Endothelial cell of umbilical vein (primary cell): ENCODE measurements around the gene CYBRD1. TPM values are rescaled to one million over a fixed set of nuclear protein-coding genes. Genes with fewer than 3 reads are reported as not detected.

Source experiments
- BruUV-seq: library from RNA; stranded (reverse); fragments of 400-500 nt; replicated peaks from 2 replicates; lab custom pipeline; 2021; lab: Mats Ljungman, UMichigan
- CTCF ChIA-PET: fragments of 300-600, 350-600 bp; sonication (Branson Sonifier 250); formaldehyde crosslinking; loops from one replicate; lab custom pipeline; 2021; ENCODE audit warnings: antibody characterized with exemption, inconsistent platforms; lab: Charles Lee
- POLR2A ChIA-PET: fragments of 300-600, 350-600 bp; sonication (Branson Sonifier 250); formaldehyde crosslinking; loops from one replicate; lab custom pipeline; 2021; ENCODE audit warnings: antibody characterized with exemption, inconsistent platforms; lab: Charles Lee
- DNase-seq: peaks from one replicate; pipeline ENCODE4 v3.0.0-alpha.2; 2011; ENCODE audit warnings: low read depth, low spot score
- FAIRE-seq: peaks from 2 replicates; lab custom pipeline; 2011; peaks lifted over from hg19 to GRCh38; lab: Jason Lieb, UNC
- H2AFZ ChIP-seq: 2 replicates; pipeline ENCODE4 v1.6.0; 2012; ENCODE audit warnings: low read depth, low read length, control low read depth, inconsistent platforms
- H3K27ac ChIP-seq: 2 replicates; pipeline ENCODE4 v1.5.1; 2011; ENCODE audit warnings: low read depth, mild to moderate bottlenecking, control low read depth, low read length, moderate library complexity; ENCODE audit not compliant: insufficient read depth
- H3K27me3 ChIP-seq, 2 experiments: 2 replicates each; pipeline versions ENCODE4 v1.6.0 to v1.6.1; 2011; ENCODE audit warnings: low read length in 2 of 2, mixed read lengths in 1 of 2; ENCODE audit not compliant: control insufficient read depth in 2 of 2, insufficient read depth in 2 of 2
- H3K36me3 ChIP-seq, 2 experiments: 2 replicates in 1 of 2; 3 replicates in 1 of 2; pipeline ENCODE4 v1.5.1; 2011; ENCODE audit warnings: low read length in 2 of 2, mild to moderate bottlenecking in 1 of 2, moderate library complexity in 1 of 2; ENCODE audit not compliant: control insufficient read depth in 2 of 2, insufficient read depth in 2 of 2; ENCODE audit errors: extremely low read depth in 1 of 2
- H3K4me1 ChIP-seq: 3 replicates; pipeline ENCODE4 v1.5.1; 2011; ENCODE audit warnings: mild to moderate bottlenecking, low read length; ENCODE audit not compliant: control insufficient read depth, insufficient read depth; ENCODE audit errors: extremely low read depth
- H3K4me2 ChIP-seq: 2 replicates; pipeline ENCODE4 v1.6.1; 2011; ENCODE audit warnings: low read length, control low read depth, mixed read lengths; ENCODE audit not compliant: insufficient read depth
- H3K4me3 ChIP-seq, 3 experiments: fragments of 200-600 bp in 1 of 3; sonication (generic), shearing (Covaris generic) in 1 of 3; replicated peaks in 1 of 3; 2 replicates each; pipeline ENCODE4 v1.5.1; 2011 to 2016; ENCODE audit warnings: control low read depth in 3 of 3, low read length in 3 of 3, mild to moderate bottlenecking in 2 of 3, inconsistent platforms in 1 of 3, low read depth in 1 of 3, moderate library complexity in 1 of 3; ENCODE audit not compliant: insufficient read depth in 1 of 3
- H3K79me2 ChIP-seq: 2 replicates; pipeline ENCODE4 v1.6.0; 2012; ENCODE audit warnings: low read length, inconsistent platforms; ENCODE audit not compliant: control insufficient read depth, insufficient read depth
- H3K9ac ChIP-seq: replicated peaks from 2 replicates; pipeline ENCODE3; 2011; ENCODE audit warnings: low read length, control low read depth; ENCODE audit not compliant: insufficient read depth; ENCODE audit errors: extremely low read depth
- H3K9me1 ChIP-seq: replicated peaks from 3 replicates; pipeline ENCODE4 v1.6.0; 2011; ENCODE audit warnings: mild to moderate bottlenecking, low read length; ENCODE audit not compliant: control insufficient read depth, insufficient read depth; ENCODE audit errors: extremely low read depth
- H3K9me3 ChIP-seq: replicated peaks from 2 replicates; pipeline ENCODE4 v1.5.1; 2012; ENCODE audit warnings: low read length, inconsistent platforms; ENCODE audit not compliant: control insufficient read depth, insufficient read depth
- H4K20me1 ChIP-seq: replicated peaks from 2 replicates; pipeline ENCODE3; 2011; ENCODE audit warnings: mild to moderate bottlenecking, low read length; ENCODE audit not compliant: control insufficient read depth, insufficient read depth; ENCODE audit errors: extremely low read depth
- EZH2 ChIP-seq: IDR thresholded peaks from 2 replicates; pipeline ENCODE4 v1.6.1; 2012; ENCODE audit warnings: borderline replicate concordance, low read depth, mild to moderate bottlenecking, moderate library complexity, low read length, inconsistent platforms; ENCODE audit not compliant: severe bottlenecking
- FOS ChIP-seq: IDR thresholded peaks from 2 replicates; pipeline ENCODE4 v1.6.1; 2011; ENCODE audit warnings: mild to moderate bottlenecking, low read length, moderate library complexity, borderline replicate concordance; ENCODE audit not compliant: insufficient read depth
- GATA2 ChIP-seq: IDR thresholded peaks from 2 replicates; pipeline ENCODE4 v1.7.0; 2011; ENCODE audit warnings: low read depth, mild to moderate bottlenecking, moderate library complexity, mixed read lengths, low read length; ENCODE audit not compliant: insufficient read length, insufficient read depth
- JUN ChIP-seq: IDR thresholded peaks from 2 replicates; pipeline ENCODE4 v1.6.1; 2011; ENCODE audit warnings: borderline replicate concordance, low read depth; ENCODE audit not compliant: insufficient read length, insufficient read depth
- MAX ChIP-seq: IDR thresholded peaks from 2 replicates; pipeline ENCODE4 v1.6.1; 2011; ENCODE audit not compliant: insufficient read depth, insufficient read length
- MYC ChIP-seq: IDR thresholded peaks from one replicate; pipeline ENCODE4 v1.6.1; 2011; ENCODE audit warnings: mild to moderate bottlenecking, low read depth, low read length
- POLR2A ChIP-seq: IDR thresholded peaks from 2 replicates; pipeline ENCODE4 v1.6.1; 2012; ENCODE audit warnings: low read depth, mild to moderate bottlenecking, control low read depth, low read length
- POLR2AphosphoS5 ChIP-seq: IDR thresholded peaks from 2 replicates; pipeline ENCODE4 v1.6.1; 2012; ENCODE audit warnings: low read depth, mild to moderate bottlenecking, control low read depth, low read length, moderate library complexity; ENCODE audit not compliant: insufficient read depth
- dilution Hi-C: fragments of 300-500 bp; cut with MboI; formaldehyde crosslinking; loops from one replicate; pipeline ENCODE4 v1.15.0; 2019; ENCODE audit warnings: low sequenced_read_pairs; ENCODE audit not compliant: extremely low pct_ligation_motif_present
- intact Hi-C: fragments of 100-400 bp; cut with micrococcal nuclease; formaldehyde crosslinking; loops from one replicate; pipeline ENCODE4 v1.10.0; 2022
- polyA plus RNA-seq, 4 experiments: library from polyadenylated mRNA; depleted of rRNA in 3 of 4; stranded (reverse) in 3 of 4; unstranded in 1 of 4; fragments of >200 nt; gene quantifications; 2 replicates each; pipeline versions ENCODE4 v1.2.1 to v1.2.3, GENCODE V29; 2011 to 2012; ENCODE audit warnings: missing spikeins in 1 of 4
- total RNA-seq: library from RNA; stranded (reverse); gene quantifications from 2 replicates; pipeline ENCODE4 v1.2.3, GENCODE V29; 2021
- TF ChIP-seq, protein P1 (sequence below), 2 donors: IDR thresholded peaks; 1 replicate in 1 of 2; 2 replicates in 1 of 2; pipeline ENCODE4 v1.5.1; 2011; ENCODE audit warnings: low read length in 2 of 2, mild to moderate bottlenecking in 2 of 2, moderate library complexity in 2 of 2, control low read depth in 1 of 2, inconsistent platforms in 1 of 2, low read depth in 1 of 2; ENCODE audit not compliant: insufficient read depth in 1 of 2; ENCODE audit errors: extremely low read depth in 1 of 2

CYBRD1 gene
- total and polyA plus RNA-seq, 2 donors (not counting 3 experiments of a cell fraction or from before 2014, with no cell fraction given) = 23.1 to 24.8 TPM

DNA sequence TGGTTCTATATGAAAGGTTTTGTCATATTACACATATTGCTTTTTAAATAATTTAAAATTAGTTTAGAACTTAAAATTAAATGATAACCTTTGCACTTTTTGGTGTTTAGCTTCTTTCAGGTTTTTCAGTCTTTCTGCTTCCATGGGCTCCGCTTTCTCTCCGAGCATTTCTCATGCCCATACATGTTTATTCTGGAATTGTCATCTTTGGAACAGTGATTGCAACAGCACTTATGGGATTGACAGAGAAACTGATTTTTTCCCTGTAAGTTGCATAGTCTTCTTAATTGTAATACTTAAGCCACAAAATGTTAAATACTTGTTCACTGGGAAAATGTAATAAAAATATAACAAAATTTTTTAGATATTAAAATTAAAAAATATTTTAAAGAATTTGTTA lies 31.0 kb downstream of the CYBRD1 start:
- POLR2A ChIA-PET = no interaction called here
- Histone ChIP-seq H3K36me3 (peaks cover 3 to 4% of the 10 kb centered on the region in 2 experiments), H2AFZ (no peak overlapping the region), H3K4me1 (no peaks in the 10 kb centered on the region), H3K27ac (no peak overlapping the region), H3K9ac (no peak overlapping the region), H3K4me3 (no peak overlapping the region), H3K27me3 (no peaks in the 10 kb centered on the region), H4K20me1 (no peaks in the 10 kb centered on the region), H3K79me2 (no peaks in the 10 kb centered on the region), H3K9me1 (no peaks in the 10 kb centered on the region), H3K9me3 (no peaks in the 10 kb centered on the region), H3K4me2 (no peak overlapping the region)
- dilution Hi-C loops (no loop called here), intact Hi-C loops (no loop called here)
- FAIRE-seq (no peak), DNase-seq (no peak)
- no peak for TF ChIP-seq POLR2A
- no peak for TF ChIP-seq FOS
- TF ChIP-seq, protein P1, sequence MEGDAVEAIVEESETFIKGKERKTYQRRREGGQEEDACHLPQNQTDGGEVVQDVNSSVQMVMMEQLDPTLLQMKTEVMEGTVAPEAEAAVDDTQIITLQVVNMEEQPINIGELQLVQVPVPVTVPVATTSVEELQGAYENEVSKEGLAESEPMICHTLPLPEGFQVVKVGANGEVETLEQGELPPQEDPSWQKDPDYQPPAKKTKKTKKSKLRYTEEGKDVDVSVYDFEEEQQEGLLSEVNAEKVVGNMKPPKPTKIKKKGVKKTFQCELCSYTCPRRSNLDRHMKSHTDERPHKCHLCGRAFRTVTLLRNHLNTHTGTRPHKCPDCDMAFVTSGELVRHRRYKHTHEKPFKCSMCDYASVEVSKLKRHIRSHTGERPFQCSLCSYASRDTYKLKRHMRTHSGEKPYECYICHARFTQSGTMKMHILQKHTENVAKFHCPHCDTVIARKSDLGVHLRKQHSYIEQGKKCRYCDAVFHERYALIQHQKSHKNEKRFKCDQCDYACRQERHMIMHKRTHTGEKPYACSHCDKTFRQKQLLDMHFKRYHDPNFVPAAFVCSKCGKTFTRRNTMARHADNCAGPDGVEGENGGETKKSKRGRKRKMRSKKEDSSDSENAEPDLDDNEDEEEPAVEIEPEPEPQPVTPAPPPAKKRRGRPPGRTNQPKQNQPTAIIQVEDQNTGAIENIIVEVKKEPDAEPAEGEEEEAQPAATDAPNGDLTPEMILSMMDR (IDR thresholded peaks at IDR 0.05; ENCODE audit: extremely low read depth in 1 of 2, insufficient read depth in 1 of 2, low read depth in 1 of 2, low read length in 2 of 2) = no peak
- no peak for TF ChIP-seq JUN
- TF ChIP-seq MYC = no peak
- CTCF ChIA-PET = interaction anchor here (1.8 kb wide), 1 partner anchor 19 kb away, joined by 4 read pairs; no protein-coding TSS in a partner anchor
- BruUV-seq = no TSS peak

DNA sequence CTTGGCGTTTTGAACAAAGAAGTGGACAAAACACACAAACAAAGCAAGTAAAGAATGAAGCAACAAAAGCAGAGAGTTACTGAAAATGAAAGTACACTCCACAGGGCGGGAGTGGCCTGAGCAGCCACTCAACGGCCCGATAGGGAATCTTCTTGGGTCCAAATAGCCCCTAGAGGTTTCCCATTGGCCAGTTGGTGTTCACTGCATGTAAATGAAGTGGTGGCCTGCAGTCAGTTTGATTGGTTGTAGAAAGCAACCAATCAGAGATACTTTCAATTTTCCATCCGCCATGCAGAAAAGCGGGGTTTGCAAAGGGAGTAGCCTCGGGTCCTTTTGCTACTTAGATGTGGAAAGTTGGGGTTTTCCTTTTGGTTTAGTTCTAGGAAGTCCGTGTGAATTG lies 31.6 kb downstream of the CYBRD1 start:
- no peak overlapping the region for H3K4me2 ChIP-seq
- CTCF ChIA-PET = no interaction called here
- H3K4me3 ChIP-seq = no peak overlapping the region
- H3K79me2 ChIP-seq = no peaks in the 10 kb centered on the region
- FAIRE-seq (no peak), DNase-seq (no peak)
- peaks cover 3 to 4% of the 10 kb centered on the region in 2 experiments for H3K36me3 ChIP-seq
- TF ChIP-seq JUN = no peak
- TF ChIP-seq EZH2 = no peak
- TF ChIP-seq MAX = no peak
- TF ChIP-seq, protein P1 (IDR thresholded peaks at IDR 0.05; ENCODE audit: extremely low read depth in 1 of 2, insufficient read depth in 1 of 2, low read depth in 1 of 2, low read length in 2 of 2) = no peak
- no peak for TF ChIP-seq MYC
- TF ChIP-seq FOS = no peak
- TF ChIP-seq POLR2AphosphoS5 = no peak
- TF ChIP-seq POLR2A = no peak
- TF ChIP-seq GATA2 = no peak
- H3K27me3 ChIP-seq = no peaks in the 10 kb centered on the region
- H4K20me1 ChIP-seq = no peaks in the 10 kb centered on the region
- H3K27ac ChIP-seq = no peak overlapping the region
- BruUV-seq = no TSS peak
- intact Hi-C loops (no loop called here), dilution Hi-C loops (no loop called here)
- no peaks in the 10 kb centered on the region for H3K9me1 ChIP-seq
- H2AFZ ChIP-seq = no peak overlapping the region
- no peaks in the 10 kb centered on the region for H3K9me3 ChIP-seq
- POLR2A ChIA-PET = no interaction called here
- no peak overlapping the region for H3K9ac ChIP-seq
- H3K4me1 ChIP-seq = no peaks in the 10 kb centered on the region
